Mucosa of stomach (tissue), 1 donor: Measurements from ENCODE around the gene IL3RA.

ENCODE experiments used
- H3K27me3 ChIP-seq: one replicate; pipeline ENCODE4 v1.7.0; 2013; ENCODE audit warnings: mild to moderate bottlenecking, low read length; ENCODE audit not compliant: control insufficient read depth, insufficient read depth
- H3K36me3 ChIP-seq: one replicate; pipeline ENCODE4 v1.7.0; 2013; ENCODE audit warnings: low read length; ENCODE audit not compliant: control insufficient read depth, insufficient read depth
- H3K4me1 ChIP-seq: one replicate; pipeline ENCODE4 v1.7.0; 2013; ENCODE audit warnings: mild to moderate bottlenecking, low read length; ENCODE audit not compliant: control insufficient read depth, insufficient read depth
- H3K4me3 ChIP-seq: one replicate; pipeline ENCODE4 v1.7.0; 2013; ENCODE audit warnings: low read length
- H3K9ac ChIP-seq: one replicate; pipeline ENCODE4 v1.7.0; 2013; ENCODE audit warnings: mild to moderate bottlenecking, low read length, moderate library complexity
- H3K9me3 ChIP-seq: one replicate; pipeline ENCODE4 v1.7.0; 2013; ENCODE audit warnings: mild to moderate bottlenecking, low read length, moderate library complexity; ENCODE audit not compliant: control insufficient read depth
- donor health status: Pancreatic carcinoma.

Gene IL3RA

DNA sequence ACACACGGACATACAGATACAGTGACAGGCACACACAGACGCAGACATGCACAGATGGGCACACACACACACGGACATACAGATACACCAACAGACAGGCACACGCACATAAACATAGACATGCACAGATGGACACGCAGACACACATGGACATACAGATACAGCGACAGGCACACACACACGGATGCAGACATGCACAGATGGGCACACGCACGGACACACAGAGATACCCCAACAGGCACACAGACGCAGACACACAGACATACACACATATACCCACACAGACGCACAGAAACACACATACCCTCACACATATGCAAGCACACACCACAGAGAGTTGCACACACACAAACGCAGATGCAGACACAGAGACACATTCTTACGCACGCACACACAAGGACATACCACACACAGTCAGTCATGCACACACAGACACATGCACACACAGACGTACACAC lies 79.8 kb downstream of the IL3RA start:
- H3K9ac ChIP-seq: no peak overlapping the region
- H3K27me3 ChIP-seq: no peaks in the 10 kb centered on the region
- H3K4me1 ChIP-seq: no peaks in the 10 kb centered on the region
- peaks cover 6% of the 10 kb centered on the region for H3K36me3 ChIP-seq
- no peak overlapping the region for H3K4me3 ChIP-seq
- H3K9me3 ChIP-seq: no peaks in the 10 kb centered on the region

DNA sequence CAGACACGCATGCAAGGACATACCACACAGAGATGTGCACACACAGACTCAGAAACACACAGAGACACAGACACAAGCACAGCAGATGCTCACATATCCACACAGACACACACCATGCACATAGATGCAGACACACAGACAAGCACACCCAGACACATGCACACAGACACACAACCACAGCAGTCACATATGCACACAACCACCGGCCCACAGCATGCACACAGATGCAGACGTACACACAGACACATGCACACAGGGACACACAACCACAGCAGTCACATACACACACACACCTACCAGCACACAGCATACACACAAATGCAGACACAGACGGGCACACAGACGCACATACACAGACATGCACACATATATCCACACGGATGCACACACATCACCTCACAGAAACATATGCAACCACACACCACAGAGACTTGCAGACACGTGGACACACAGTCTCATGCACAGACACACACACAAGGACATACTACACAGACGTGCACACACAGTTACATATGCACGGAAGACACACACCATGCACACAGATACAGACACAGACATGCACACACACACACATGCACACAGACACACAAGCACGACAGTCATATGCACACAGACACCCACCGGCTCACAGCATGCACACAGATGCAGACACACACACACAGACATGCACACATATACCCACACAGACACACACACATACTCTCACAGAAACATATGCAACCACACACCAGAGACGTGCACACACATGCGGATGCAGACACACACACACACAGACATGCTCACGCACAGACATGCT lies 80.6 kb downstream of the IL3RA start:
- no peaks in the 10 kb centered on the region for H3K4me1 ChIP-seq
- H3K4me3 ChIP-seq: no peak overlapping the region
- H3K27me3 ChIP-seq: no peaks in the 10 kb centered on the region
- H3K9me3 ChIP-seq: no peaks in the 10 kb centered on the region
- H3K36me3 ChIP-seq: peaks cover 6% of the 10 kb centered on the region
- no peak overlapping the region for H3K9ac ChIP-seq

DNA sequence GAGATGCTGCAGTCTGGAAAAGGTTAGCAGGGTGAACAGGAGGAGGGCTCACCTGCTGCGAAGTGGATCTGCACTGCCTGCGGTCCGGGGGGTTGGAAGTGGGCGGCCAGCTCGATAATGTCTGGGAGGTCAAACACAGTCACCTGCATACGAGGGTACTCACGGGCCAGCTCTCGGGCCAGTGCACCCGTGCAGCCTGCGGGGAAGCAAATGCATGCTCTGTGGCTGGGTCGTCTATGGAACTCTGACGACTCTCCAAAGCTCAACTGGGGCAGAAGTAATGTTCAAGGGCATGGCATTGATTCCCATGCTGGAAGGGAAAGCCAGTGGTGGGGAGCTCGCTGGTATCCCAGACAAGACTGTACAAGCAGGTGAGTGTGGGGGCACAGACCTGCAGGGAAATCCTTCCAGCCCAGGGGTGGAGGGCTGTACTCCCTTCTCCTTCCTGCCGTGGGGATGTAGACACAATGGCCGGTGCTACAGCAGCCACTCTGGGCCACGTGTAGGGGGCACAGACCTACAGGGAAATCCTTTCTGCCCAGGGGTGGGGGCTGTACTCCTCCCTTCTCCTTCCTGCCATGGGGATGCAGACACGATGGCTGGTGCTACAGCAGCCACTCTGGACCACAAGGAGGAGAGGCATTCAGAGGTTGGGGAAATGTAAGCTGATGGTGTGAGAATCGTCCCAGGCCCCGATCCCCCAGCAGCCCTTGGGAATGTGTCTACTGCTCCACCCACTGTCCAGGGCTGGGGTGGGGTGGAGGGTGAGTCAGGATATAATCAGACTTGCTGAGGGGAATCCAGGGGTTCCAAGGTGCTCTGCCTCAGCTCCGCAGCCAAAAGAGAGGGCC lies 81.6 kb downstream of the IL3RA start:
- Histone ChIP-seq H3K27me3 (no peaks in the 10 kb centered on the region), H3K9me3 (no peaks in the 10 kb centered on the region), H3K36me3 (peaks cover 6% of the 10 kb centered on the region), H3K4me3 (no peak overlapping the region), H3K4me1 (no peaks in the 10 kb centered on the region), H3K9ac (no peak overlapping the region)

DNA sequence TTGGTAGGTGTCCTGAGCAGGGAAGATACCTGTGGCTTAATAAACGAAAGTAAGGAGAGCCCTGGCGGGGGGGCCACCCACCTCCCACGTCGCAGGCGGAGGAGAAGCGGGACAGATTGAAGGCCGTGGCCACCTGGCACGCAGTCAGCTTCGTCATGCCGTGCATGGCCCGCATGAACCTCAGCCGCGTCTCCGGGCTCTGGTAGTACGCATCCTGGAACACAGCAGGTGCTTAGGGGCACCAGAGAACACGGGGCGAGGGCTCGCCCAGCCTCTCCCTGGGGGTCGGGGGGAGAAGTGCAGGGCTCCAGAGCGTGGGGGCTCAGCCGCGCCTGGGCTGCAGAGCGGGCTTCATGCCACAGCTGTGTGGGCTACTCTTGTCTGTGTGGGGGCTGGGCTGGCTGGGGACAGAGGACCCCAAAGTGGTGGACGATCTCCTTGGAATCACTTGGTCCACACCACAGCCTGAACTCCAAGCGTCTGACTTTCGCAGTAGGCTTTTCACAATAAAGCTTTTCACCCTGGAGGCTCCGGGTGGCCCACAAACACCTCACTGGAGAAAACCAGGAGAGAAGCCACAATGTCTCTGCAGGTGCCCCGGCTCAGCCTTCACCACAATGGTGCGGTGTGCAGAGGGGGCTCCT lies 82.4 kb downstream of the IL3RA start:
- H3K36me3 ChIP-seq: peaks cover 6% of the 10 kb centered on the region
- H3K9ac ChIP-seq: no peak overlapping the region
- no peaks in the 10 kb centered on the region for H3K4me1 ChIP-seq
- H3K4me3 ChIP-seq: no peak overlapping the region
- no peaks in the 10 kb centered on the region for H3K27me3 ChIP-seq
- no peaks in the 10 kb centered on the region for H3K9me3 ChIP-seq

DNA sequence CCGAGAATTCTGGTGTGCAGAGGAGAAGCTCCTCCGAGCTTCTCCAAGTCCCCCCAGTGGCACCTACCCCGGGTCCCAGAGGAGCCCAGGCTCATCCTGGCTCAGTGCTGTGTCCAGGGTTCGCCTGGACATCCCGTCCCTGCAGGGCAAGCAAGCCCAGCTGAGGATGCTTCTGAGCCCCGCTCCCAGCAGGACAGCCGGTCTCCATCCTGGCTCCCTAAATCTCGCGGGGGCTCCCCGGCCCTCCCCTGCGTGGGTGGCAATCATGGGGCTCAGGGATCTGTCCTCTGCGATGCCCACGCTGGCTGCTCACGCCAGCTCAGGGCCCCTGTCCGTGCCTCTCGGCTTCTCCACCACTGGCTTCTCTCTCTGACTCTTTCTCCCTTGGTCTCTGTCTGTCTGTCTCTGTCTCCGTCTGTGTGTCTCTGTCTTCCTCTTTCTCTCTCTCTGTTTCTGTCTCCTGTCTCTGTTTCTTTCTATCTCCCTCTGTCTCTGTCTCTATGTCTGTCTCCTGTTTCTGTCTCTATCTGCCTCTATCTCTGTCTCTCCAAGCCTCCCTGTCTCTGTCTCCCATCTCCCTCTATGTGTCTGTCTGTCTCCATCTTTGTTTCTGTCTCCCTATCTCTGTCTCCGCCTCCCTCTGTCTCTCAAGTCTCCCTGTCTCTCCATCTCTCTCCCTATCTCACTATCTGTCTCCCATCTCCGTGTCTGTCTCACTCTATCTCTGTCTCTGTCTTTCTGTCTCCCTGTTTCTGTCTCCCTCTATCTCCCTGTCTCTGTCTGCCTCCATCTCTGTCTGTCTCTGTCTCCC lies 83.2 kb downstream of the IL3RA start:
- Histone ChIP-seq H3K4me3 (no peak overlapping the region), H3K27me3 (no peaks in the 10 kb centered on the region), H3K36me3 (peaks cover 6% of the 10 kb centered on the region), H3K9ac (no peak overlapping the region), H3K9me3 (no peaks in the 10 kb centered on the region), H3K4me1 (no peaks in the 10 kb centered on the region)

DNA sequence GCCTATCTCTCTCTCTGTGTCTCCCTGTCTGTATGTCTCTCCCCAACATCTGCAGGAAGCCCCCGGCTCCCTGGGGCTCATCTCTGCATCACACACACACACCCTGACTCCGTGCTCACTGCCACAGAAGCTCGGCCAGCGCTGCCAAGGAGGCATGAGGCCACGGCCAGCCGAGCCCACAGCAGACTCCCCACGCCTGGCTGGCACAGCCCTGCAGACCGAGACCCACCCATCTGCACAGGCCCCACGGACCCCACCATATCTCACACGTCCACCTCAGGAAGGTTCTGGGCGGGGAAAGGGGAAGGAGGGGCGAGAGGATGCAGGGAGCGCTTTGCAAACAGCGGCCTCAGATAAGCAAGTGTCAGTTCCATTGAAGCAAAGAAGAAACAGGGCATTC lies 83.8 kb downstream of the IL3RA start:
- peaks cover 8% of the 10 kb centered on the region for H3K36me3 ChIP-seq
- no peaks in the 10 kb centered on the region for H3K27me3 ChIP-seq
- H3K4me3 ChIP-seq: no peak overlapping the region
- no peak overlapping the region for H3K9ac ChIP-seq
- H3K4me1 ChIP-seq: no peaks in the 10 kb centered on the region
- no peaks in the 10 kb centered on the region for H3K9me3 ChIP-seq

DNA sequence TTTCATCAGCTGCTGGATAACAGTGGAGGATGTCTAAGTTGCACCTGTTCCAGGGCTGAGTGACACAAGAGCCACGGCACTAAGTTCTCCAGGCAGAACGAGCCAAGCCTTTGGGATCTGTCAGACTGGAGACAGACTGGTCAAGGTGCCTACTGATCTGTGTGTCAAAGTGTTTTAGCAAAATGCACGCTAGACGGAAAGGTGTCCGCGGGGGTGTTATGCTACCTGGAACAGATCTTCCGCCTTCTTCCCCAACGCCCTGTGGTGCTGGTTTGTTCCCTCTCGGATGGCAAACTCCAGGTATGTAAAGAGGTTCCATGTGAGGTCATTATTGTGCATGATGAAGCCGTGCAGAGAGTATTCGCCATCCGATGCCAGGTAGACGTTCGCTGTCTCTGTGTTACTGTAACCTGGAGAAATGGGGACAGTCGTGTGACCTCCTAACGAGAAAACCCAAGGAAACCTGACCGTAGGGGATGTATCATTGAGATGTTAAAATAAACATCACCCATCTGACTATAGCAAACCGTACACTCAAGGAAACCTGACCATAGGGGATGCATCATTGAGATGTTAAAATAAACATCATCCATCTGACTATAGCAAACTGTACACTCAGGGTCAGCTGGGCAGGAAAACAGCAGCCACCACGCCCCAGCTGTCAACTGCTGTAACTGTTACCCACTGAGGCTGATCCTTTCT lies 85.0 kb downstream of the IL3RA start:
- no peak overlapping the region for H3K9ac ChIP-seq
- H3K9me3 ChIP-seq: no peaks in the 10 kb centered on the region
- H3K36me3 ChIP-seq: peaks cover 10% of the 10 kb centered on the region
- H3K27me3 ChIP-seq: no peaks in the 10 kb centered on the region
- H3K4me3 ChIP-seq: no peak overlapping the region
- no peaks in the 10 kb centered on the region for H3K4me1 ChIP-seq

DNA sequence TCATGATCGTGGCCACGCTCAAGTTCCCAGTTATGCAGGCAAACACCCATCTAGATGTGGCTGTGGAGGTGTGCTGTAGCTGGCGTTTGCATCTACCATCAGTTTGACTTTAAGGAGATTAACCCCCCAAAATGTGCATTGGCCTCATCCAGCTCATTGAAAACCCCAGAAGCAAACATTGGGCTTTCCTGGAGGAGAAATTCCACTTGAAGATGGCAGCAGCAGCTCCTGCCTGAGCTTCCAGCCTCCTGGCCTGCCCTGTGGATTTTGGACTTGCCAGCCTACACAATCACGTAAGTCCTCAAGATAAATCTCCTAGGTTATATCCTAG lies 85.5 kb downstream of the IL3RA start:
- H3K9ac ChIP-seq: no peak overlapping the region
- H3K27me3 ChIP-seq: no peaks in the 10 kb centered on the region
- H3K4me3 ChIP-seq: no peak overlapping the region
- H3K36me3 ChIP-seq: peaks cover 10% of the 10 kb centered on the region
- no peaks in the 10 kb centered on the region for H3K4me1 ChIP-seq
- H3K9me3 ChIP-seq: no peaks in the 10 kb centered on the region

DNA sequence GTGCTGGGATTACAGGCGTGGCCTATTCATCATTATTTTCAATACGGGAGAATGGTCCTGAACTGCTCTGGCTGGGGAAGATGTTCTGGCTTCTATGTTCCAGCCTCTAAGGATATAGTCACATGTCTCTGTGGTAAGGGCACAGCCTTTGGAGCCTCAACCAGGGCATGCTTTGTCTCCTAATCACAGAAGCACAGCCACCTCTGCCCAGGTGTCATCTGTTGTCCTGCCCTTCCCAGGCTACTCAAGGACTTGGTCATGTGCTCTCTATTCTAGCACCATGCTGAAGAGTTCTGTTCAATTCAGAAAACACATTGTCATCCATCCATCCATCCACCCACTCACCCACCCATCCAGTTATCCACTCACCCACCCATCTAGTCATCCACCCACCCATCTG lies 86.6 kb downstream of the IL3RA start:
- Histone ChIP-seq H3K27me3 (no peaks in the 10 kb centered on the region), H3K9me3 (no peaks in the 10 kb centered on the region), H3K36me3 (peaks cover 10% of the 10 kb centered on the region)

DNA sequence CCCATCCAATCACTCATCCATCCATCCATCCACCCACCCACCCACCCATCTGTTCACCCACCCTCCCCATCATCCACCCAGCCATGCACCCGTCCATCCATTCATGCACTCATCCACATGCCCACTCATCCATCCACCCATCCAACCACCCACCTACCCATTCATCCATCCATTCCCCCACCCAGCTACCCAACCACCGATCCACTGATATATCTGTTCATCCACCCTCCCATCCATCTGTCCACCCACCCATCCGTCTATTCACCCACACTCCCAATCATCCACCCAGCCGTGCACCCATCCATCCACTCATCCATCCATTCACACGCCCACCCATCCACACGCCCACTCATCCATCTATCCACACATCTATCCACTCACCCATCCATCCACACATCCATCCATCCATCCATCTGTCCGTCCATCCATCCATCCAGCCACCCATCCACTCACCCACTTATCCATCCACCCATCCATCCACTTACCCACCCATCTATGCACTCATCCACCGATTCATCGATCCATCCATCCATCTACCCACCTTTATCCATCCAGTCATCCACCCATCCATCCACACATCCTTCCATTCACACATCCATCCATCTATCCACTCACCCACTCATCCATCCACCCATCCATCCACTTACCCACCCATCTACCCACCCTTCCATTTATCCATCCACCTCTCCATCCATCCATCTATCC lies 87.7 kb downstream of the IL3RA start:
- Histone ChIP-seq H3K9me3 (no peaks in the 10 kb centered on the region), H3K4me3 (no peak overlapping the region), H3K36me3 (peaks cover 4% of the 10 kb centered on the region), H3K4me1 (no peaks in the 10 kb centered on the region), H3K9ac (no peak overlapping the region), H3K27me3 (no peaks in the 10 kb centered on the region)

More for the DNA sequence above, 86.6 kb downstream of the IL3RA start:
- no peak overlapping the region for H3K9ac ChIP-seq
- H3K4me1 ChIP-seq: no peaks in the 10 kb centered on the region
- no peak overlapping the region for H3K4me3 ChIP-seq

DNA sequence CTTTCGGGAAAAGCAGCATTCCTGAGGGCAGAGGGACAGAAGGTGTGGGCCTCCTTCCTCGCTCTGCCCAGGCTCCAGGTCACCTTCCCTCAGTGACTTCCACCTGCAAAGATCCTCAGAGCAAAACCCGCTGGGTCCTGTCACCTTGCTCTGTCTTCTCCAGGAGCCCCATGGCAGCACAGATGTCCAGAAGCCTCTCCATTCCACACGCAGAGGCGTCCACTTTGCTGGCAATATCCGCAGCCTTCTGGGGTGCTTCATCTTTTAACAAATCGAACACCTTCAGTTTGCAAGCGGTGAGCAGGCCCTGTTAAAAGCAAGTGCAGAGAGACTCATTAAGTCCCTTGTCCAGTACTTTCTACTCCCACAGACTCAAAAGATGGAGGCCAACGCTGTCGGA lies 88.8 kb downstream of the IL3RA start:
- H3K27me3 ChIP-seq: no peaks in the 10 kb centered on the region
- H3K36me3 ChIP-seq: peaks cover 4% of the 10 kb centered on the region

More for the DNA sequence above, 88.8 kb downstream of the IL3RA start:
- H3K4me3 ChIP-seq: no peak overlapping the region
- H3K9me3 ChIP-seq: no peaks in the 10 kb centered on the region
- H3K4me1 ChIP-seq: no peaks in the 10 kb centered on the region
- H3K9ac ChIP-seq: no peak overlapping the region
